HEK293T (cell line): ENCODE data around the gene CXCL16.

Source experiments
- CTCF ChIA-PET: fragments of 350-600 bp; formaldehyde crosslinking; extraction: SDS; loops from one replicate; lab custom pipeline; 2021; ENCODE audit warnings: antibody characterized with exemption, inconsistent platforms; lab: Yijun Ruan, JAX
- POLR2A ChIA-PET: fragments of 350-600 bp; formaldehyde crosslinking; extraction: SDS; loops from one replicate; lab custom pipeline; 2020; ENCODE audit warnings: antibody characterized with exemption, inconsistent platforms; lab: Yijun Ruan, JAX
- DNase-seq: peaks from one replicate; pipeline ENCODE4 v3.0.0; 2012; ENCODE audit warnings: mixed read lengths; ENCODE audit errors: extremely low spot score
- ARNT ChIP-seq: fragments of 450-650 bp; IDR thresholded peaks from 2 replicates; pipeline ENCODE4 v1.6.1; 2017; ENCODE audit warnings: mild to moderate bottlenecking
- BHLHE40 ChIP-seq: fragments of 450-650 bp; IDR thresholded peaks from 2 replicates; pipeline ENCODE4 v1.6.1; 2016; ENCODE audit warnings: mild to moderate bottlenecking, moderate library complexity, borderline replicate concordance
- CTBP1 ChIP-seq: fragments of 450-650 bp; IDR thresholded peaks from 2 replicates; pipeline ENCODE4 v1.6.1; 2016; ENCODE audit warnings: borderline replicate concordance
- ELF4 ChIP-seq: fragments of 450-650 bp; IDR thresholded peaks from 2 replicates; pipeline ENCODE4 v1.6.1; 2017; ENCODE audit warnings: antibody characterized with exemption
- FOXA1 ChIP-seq: fragments of 450-650 bp; IDR thresholded peaks from 2 replicates; pipeline ENCODE4 v1.6.1; 2016; ENCODE audit warnings: mild to moderate bottlenecking
- FOXK2 ChIP-seq: fragments of 450-650 bp; IDR thresholded peaks from 2 replicates; pipeline ENCODE4 v1.6.1; 2016; ENCODE audit warnings: mild to moderate bottlenecking
- FOXM1 ChIP-seq: fragments of 450-650 bp; IDR thresholded peaks from 2 replicates; pipeline ENCODE4 v1.6.1; 2017; ENCODE audit warnings: mild to moderate bottlenecking, borderline replicate concordance
- HDGF ChIP-seq: fragments of 450-650 bp; IDR thresholded peaks from 2 replicates; pipeline ENCODE4 v1.6.1; 2017; ENCODE audit warnings: antibody characterized with exemption, borderline replicate concordance
- L3MBTL2 ChIP-seq: fragments of 450-650 bp; conservative IDR thresholded peaks from 2 replicates; pipeline ENCODE4 v1.6.1; 2016; ENCODE audit warnings: mild to moderate bottlenecking
- LEF1 ChIP-seq: fragments of 450-650 bp; IDR thresholded peaks from 2 replicates; pipeline ENCODE4 v1.6.1; 2017; ENCODE audit warnings: mild to moderate bottlenecking, borderline replicate concordance
- NFRKB ChIP-seq: fragments of 450-650 bp; IDR thresholded peaks from 2 replicates; pipeline ENCODE4 v1.6.1; 2016; ENCODE audit warnings: mild to moderate bottlenecking, moderate library complexity
- SP1 ChIP-seq: fragments of 450-650 bp; IDR thresholded peaks from 2 replicates; pipeline ENCODE4 v1.6.1; 2017
- SUZ12 ChIP-seq: fragments of 450-650 bp; IDR thresholded peaks from 2 replicates; pipeline ENCODE4 v1.6.1; 2016; ENCODE audit warnings: mild to moderate bottlenecking
- TARDBP ChIP-seq: fragments of 450-650 bp; IDR thresholded peaks from 2 replicates; pipeline ENCODE4 v1.6.1; 2016
- ZNF384 ChIP-seq: fragments of 450-650 bp; IDR thresholded peaks from 2 replicates; pipeline ENCODE4 v1.6.1; 2016
- TF ChIP-seq, protein P1 (sequence below): fragments of 450-650 bp; IDR thresholded peaks from 2 replicates; pipeline ENCODE4 v1.6.1; 2016

The CXCL16 gene

DNA sequence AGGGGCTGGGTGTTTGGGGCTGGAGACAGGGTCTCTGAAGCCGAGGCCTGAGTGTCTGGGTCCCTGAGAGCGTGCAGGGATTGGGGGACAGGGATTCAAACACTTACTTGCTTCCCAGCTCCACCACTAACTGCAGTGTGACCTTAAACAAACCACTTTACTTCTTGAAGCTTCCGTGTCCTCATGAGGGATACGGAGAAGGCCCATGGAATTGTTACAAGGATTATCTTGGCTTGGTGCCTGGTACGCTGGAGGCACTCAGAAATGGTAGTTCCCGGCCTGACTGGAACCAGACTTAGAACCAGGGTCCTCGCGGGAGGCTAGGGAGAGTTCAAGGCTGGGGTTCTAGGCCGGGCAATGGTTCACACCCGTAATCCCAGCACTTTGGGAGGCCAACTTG, 2.9 kb upstream of the CXCL16 start:
- TF ChIP-seq ELF4 (no peak), NFRKB (no peak), L3MBTL2 (no peak), FOXM1 (no peak), TARDBP (no peak), ZNF384 (no peak), ARNT (no peak), FOXA1 (no peak), FOXK2 (no peak), HDGF (no peak), BHLHE40 (no peak), LEF1 (no peak), SUZ12 (no peak), SP1 (no peak), CTBP1 (no peak)
- TF ChIP-seq, protein P1, sequence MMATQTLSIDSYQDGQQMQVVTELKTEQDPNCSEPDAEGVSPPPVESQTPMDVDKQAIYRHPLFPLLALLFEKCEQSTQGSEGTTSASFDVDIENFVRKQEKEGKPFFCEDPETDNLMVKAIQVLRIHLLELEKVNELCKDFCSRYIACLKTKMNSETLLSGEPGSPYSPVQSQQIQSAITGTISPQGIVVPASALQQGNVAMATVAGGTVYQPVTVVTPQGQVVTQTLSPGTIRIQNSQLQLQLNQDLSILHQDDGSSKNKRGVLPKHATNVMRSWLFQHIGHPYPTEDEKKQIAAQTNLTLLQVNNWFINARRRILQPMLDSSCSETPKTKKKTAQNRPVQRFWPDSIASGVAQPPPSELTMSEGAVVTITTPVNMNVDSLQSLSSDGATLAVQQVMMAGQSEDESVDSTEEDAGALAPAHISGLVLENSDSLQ: no peak
- ChIA-PET POLR2A (interaction anchor here (2.7 to 2.9 kb wide), 2 partner anchors 12 to 47 kb away, joined by 10 read pairs; partner anchors contain the start of gene MED11), CTCF (no interaction called here)
- DNase-seq: no peak

DNA sequence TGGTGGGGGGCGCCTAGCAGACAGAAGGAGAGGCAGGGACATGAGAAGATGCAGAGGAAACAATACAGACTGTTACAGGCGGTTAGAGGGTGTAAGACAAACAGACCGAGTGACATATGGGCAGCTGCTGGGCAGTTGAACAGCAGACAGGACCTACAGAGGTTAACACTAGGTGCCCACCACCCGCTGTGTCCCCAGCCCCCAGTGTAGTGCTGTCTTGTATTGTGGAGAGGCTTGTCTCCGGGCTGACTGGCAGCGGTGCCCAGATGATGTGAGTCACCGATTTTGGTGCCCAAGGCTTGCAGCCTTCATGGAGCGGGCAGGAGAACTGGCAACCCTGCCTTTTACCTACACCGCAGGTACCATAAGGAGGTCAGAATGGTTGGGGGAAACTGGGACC, 2.4 kb upstream of the CXCL16 start:
- CTCF ChIA-PET: no interaction called here
- POLR2A ChIA-PET: interaction anchor here (2.7 to 2.9 kb wide), 2 partner anchors 11 to 48 kb away, joined by 10 read pairs; partner anchors contain the start of gene MED11
- TF ChIP-seq FOXM1 (no peak), TARDBP (no peak), LEF1 (no peak), HDGF (no peak), ARNT (no peak), ZNF384 (no peak), L3MBTL2 (no peak)
- TF ChIP-seq, protein P1: no peak

DNA sequence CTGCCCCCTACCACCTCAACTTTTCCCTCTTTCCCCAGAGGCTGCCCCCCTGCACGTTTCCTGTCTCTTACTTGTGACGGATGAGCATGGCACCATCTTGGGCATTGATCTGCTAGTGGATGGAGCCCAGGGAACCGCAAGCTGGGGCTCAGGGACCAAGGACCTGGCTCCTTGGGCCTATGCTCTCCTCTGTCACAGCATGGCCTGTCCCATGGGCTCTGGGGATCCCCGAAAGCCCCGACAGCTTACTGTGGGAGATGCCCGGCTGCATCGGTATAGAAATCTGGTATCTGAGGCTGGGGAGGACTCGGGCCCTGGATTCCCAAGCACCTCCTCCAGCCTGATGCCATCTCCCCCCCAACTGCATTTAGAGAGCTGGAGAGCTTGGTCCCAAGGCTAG, 1.8 kb upstream of the CXCL16 start:
- TF ChIP-seq SP1 (no peak), NFRKB (no peak), FOXM1 (no peak), ZNF384 (no peak), SUZ12 (no peak), L3MBTL2 (no peak), LEF1 (no peak), ARNT (no peak), HDGF (no peak), ELF4 (no peak)
- TF ChIP-seq, protein P1: no peak
- ChIA-PET CTCF (interaction anchor here (0.7 kb wide), 1 partner anchor 21 kb away, joined by 3 read pairs; no protein-coding TSS in a partner anchor), POLR2A (interaction anchor here (2.9 kb wide), 1 partner anchor 11 kb away, joined by 10 read pairs; the partner anchor contains the start of gene MED11)
- DNase-seq: no peak

More for the DNA sequence above, 2.4 kb upstream of the CXCL16 start:
- DNase-seq: no peak

DNA sequence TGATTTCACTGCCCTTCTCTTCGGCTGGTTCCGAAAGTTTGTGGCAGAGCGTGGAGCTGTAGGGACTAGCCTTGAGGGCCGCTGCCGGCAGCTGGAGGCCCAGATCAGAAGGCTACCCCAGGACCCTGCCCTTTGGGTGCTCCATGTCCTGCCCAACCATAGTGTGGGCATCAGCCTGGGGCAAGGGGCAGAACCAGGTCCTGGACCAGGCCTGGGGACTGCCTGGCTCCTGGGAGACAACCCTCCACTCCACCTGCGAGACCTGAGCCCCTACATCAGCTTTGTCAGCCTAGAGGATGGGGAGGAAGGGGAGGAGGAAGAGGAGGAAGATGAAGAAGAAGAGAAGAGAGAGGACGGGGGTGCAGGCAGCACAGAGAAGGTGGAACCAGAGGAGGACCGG, 856 bp upstream of the CXCL16 start:
- no peak for DNase-seq
- ChIA-PET POLR2A (no interaction called here), CTCF (no interaction called here)
- TF ChIP-seq BHLHE40 (no peak), SP1 (no peak), SUZ12 (no peak), L3MBTL2 (no peak), FOXK2 (no peak), CTBP1 (no peak), FOXA1 (no peak), ELF4 (no peak), HDGF (no peak)
- TF ChIP-seq, protein P1: no peak

DNA sequence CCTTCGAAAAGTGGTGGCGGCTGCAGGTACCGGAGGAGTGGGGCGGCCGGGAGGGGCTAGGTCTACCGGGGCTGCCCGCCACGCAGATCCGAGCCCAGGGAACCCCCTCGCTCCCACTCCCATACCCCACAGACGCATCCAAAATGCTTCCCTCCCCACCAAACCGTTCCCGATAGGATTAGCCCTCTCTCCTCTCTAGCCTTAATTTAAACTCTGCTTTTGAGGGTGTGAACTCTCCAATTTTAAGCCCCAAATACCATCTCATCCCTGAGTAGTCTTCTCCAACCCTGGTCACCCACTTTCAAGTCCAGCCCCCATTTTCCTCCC, 260 bp upstream of the CXCL16 start:
- DNase-seq: no peak
- ChIA-PET CTCF (no interaction called here), POLR2A (interaction anchor here (0.6 to 1.2 kb wide), 2 partner anchors 9 to 46 kb away, joined by 3 read pairs; partner anchors contain the start of genes MED11 and VMO1)
- TF ChIP-seq TARDBP (no peak), ELF4 (no peak), FOXK2 (no peak), CTBP1 (no peak), NFRKB (no peak), ARNT (no peak), BHLHE40 (no peak), ZNF384 (no peak), FOXA1 (no peak)
